HPDE6-E6E7 (cell line): Measurements from ENCODE around the gene CTLA4.
"Not testable (repeated sequence)": the region's sequence is repeated elsewhere in the genome, so short reads cannot be mapped to it uniquely, and the experiment has no call there.

Source experiments
- DNase-seq: peaks from one replicate; pipeline ENCODE4 v3.0.0; 2011; ENCODE audit warnings: missing footprints; ENCODE audit errors: extremely low spot score

Gene CTLA4

DNA sequence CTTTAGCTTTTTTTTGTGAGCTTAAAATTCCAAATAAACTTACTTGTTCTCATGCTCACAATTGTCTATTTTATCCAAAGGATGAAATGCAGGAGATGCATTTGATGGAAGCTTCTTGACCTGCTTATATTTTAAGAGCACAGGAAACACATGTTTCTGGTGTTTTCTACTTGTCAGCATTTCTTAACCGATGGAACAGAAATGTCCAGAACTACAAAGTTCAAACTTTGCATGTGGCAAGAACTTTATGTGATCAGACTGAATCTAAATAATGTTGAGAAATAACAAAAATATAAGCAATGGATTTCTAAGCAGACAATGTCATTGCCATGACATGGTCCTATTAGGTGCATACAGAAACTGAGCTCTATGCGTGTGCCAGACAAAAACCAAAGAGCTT is 9.9 kb upstream of the CTLA4 start:
- DNase-seq: no peak

DNA sequence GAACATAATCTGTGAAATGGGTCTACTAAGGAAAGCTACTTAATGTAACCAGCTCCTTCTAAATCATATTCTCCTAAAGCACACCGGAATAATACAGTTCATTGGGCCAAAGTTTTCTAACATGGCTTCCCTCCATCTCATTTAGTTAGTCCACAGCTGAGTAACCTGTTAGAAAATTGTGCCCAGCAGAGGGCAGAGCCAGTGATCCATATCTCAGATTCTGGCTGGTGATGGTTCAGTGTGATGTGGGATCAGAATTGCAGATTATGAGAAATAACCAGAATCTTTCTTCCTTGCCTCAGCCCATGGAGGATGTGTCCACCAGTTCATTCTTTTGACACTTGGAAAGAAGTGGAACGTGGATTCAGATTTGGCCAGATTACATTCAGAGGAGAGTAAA is 9.4 kb upstream of the CTLA4 start:
- DNase-seq: no peak

DNA sequence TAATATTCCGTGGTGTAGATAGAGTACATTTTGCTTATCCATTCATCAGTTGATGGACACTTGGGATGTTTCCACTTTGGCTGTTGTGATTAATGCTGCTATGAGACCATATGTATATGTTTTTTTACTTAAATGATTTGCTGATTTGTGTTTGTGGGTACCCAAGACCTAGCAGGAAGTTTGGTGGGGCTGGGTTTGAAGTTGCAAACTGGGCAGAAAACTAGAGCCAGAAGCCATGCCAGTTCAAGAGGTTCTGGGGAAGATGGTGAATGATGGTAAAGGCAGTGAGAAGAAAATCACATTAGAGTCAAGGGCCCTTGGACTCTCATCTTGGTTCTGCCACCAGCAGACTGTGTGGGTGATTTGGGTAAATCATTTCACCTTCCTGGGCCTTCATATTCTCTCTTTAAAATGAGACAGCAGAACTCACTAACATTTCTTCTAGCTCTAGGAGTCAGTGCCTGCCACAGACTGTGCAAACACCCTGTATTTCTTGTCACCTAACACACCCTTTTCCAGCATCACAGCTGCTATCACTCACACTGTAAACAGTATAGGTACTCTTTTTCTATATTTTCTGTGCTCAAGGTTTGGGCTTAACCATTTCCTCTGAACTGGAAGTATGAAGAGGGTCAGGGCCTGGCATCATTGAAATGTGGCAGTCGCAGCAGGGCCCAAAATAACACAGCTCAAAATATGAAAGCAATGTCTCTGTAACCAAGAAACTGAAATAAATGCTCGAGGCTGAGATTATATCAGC is 8.4 kb upstream of the CTLA4 start:
- DNase-seq: no peak

- no peak for DNase-seq
Observed at GRCh38 chr2:203861197-203861596, 6.4 kb upstream of the CTLA4 start.

DNA sequence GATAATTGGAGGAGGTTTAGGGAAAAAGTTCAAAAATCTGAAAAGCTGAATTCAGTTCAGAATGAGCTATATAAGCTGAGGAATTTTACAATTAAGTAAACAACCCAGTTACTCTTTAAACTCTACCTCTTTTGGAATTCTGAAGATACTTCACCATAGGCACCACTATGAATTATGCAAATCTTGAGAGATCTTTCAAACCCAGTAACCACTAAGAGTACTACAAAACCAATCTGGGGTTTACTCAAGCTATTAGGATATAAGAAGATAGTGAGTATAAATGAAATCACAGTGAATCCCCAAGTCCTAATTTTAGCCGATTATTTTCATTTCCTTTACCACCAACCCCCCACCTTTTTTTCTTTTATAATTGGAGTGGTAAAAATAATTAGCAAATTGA is 6.0 kb upstream of the CTLA4 start:
- DNase-seq: no peak

DNA sequence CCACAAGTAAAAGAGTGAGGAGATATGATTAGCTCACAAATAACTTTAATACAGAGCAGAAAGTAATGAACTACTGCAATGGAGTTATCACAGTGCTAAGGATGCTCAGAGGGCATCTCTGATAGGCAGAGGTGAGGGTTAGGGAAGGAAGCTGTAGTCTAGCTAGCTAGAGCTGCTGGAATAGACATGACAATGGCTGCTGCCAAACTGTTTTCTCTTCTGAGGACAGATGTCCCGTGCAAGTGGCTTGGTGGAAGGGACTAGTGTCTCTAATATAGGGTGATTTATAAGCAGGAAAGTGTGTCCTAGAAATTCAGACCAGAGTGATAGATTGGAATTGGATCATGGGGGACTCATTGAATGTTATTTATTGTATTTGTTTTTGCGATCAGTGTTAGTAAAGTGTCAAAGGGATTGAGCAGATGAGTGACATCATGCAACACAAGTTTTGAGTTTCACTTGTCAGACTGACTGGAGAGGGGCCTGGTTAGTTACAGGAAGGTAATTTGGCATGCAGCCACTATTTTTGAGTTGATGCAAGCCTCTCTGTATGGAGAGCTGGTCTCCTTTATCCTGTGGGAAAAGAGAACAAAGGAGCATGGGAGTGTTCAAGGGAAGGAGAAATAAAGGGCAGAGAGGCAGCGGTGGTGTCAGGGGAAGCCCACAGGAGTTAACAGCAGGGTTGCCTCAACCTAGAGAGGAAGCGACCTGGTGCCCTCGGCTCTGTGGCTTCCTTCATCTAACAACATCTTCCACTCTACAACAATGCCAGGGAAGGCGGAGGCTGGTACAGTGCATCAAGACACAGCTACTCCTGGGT is 1.9 kb downstream of the CTLA4 start:
- DNase-seq: no peak

GRCh38 chr2:203870481-203870880 is 2.9 kb downstream of the CTLA4 start:
- no peak for DNase-seq

GRCh38 chr2:203870941-203871340 is 3.4 kb downstream of the CTLA4 start:
- DNase-seq: no peak

- DNase-seq: no peak
Observed at GRCh38 chr2:203871371-203871983, 3.9 kb downstream of the CTLA4 start.

DNA sequence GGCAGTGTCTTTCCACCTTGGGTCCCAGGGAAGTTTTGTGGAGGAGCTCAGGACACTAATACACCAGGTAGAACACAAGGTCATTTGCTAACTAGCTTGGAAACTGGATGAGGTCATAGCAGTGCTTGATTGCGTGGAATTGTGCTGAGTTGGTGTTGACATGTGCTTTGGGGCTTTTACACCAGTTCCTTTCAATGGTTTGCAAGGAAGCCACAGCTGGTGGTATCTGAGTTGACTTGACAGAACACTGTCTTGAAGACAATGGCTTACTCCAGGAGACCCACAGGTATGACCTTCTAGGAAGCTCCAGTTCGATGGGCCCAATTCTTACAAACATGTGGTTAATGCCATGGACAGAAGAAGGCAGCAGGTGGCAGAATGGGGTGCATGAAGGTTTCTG is 5.9 kb downstream of the CTLA4 start:
- DNase-seq: no peak

DNA sequence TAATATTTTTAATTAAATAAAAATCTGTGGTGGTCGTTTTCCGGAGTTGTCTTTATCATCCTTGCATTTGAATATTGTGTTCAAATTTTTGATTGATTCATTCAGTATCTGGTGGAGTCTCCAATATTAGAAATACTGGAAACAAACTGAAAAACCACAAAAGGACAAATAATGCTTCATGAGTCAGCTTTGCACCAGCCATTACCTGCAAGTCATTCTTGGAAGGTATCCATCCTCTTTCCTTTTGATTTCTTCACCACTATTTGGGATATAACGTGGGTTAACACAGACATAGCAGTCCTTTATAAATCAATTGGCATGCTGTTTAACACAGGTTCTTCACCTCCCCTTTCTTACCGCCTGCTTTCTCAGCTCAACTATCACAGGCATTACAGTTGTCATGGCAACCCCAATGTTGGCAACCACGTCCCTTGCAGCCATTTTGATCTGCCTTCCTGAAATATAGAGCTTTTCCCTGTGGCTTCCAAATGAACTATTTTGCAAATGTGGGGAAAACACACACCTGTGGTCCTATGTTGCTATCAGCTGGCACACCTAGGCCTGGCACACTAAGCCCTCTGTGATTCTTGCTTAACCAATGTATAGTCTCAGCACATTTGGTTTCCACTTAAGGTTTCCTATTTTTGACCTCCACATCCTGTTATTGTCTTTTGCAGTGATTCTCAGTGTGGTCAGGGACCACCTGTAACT is 6.5 kb downstream of the CTLA4 start:
- DNase-seq: no peak

DNA sequence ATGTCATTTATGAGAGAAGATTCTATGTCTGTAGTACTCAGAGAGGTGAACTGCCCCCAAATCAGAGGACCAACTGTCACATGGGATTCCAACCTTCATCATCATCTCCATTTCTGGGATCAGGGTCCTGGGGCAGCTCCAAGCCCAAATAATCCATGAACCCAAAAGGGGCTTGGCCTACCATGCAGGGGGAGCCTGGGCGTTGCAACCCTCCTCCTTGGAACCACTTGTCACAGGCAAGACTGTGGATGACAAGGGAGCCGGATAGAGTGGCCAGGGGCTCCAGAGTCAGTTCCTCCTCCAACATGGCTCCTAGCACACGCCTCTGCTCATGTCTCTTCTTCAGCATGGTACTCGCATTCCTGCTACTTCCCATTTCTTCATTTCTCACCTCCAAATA is 7.9 kb downstream of the CTLA4 start:
- DNase-seq: no peak

DNA sequence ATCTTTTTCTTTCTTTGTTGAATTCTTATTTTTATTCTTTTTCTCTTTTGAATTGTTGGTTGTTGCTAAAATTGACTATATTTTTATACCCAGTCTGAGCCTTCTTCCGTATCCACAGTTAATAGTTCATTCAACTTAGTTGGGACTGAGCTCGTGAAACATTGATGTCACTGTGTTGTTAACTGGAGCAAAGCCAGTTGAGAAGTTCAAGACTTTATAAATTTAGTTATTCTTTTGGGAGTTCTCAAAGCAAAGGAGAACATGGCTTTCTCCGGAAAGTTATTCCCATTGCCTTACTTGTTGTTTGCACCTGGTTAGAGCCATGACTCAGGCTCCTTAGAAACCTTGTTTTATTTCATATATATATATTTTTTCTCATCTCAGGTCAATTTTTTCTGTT is 8.8 kb downstream of the CTLA4 start:
- no peak for DNase-seq

DNA sequence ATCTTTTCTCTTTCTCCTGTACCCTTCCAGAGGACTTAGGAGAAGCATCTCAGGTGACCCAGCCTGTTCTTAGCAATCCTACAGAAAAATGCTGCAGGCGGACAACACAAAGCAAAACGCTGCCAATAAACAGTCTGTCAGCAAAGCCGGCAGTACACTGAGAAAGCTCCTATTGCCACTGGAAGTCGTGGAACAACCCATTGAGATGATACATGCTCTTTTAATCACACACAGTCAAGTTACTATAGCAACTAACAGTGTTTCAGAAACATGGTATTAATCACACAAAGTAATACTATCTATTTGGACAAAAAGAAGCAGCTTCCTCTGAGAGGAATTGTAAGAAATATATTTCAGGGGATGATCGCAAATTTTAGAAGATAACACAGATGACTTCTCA is 10.5 kb downstream of the CTLA4 start:
- no peak for DNase-seq

- no peak for DNase-seq
Observed at GRCh38 chr2:203880557-203881125, 13.1 kb downstream of the CTLA4 start.

DNA sequence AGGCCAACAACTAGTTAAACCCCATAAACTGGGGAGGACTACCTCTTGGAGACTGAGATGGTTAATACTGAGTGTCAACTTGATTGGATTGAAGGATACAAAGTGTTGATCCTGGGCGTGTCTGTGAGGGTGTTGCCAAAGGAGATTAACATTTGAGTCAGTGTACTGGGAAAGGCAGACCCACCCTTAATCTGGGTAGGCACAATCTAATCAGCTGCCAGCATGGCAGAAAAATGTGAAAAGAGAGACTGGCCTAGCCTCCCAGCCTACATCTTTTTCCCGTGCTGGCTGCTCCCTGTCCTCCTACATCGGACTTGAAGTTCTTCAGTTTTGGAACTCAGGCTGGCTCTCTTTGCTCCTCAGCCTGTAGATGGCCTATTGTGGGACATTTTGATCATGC is 13.6 kb downstream of the CTLA4 start:
- DNase-seq: not testable (repeated sequence)

GRCh38 chr2:203882551-203882950 is 15.0 kb downstream of the CTLA4 start:
- no peak for DNase-seq

DNA sequence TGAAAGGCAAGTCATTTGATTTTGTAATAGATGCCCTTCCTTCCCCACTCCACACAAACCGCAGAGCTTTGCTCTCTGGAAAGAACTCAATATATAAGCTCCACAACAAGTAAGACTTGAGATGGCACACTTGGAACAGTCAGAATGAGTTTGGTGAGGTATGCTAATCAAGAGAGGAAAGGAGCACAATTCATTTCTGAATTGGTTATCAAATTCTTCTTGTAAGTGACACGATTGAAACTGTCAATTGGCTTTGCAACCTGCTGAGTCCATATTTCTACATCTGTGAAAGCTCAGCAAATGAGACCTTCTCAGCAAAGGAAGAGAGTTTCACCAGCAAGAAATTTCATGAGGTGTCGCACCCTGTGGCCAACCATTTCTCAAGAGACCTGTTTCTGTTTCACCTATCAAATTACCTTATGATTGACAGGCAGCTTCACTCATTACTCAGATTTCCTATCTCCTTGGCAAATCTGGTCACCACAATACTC is 19.1 kb downstream of the CTLA4 start:
- no peak for DNase-seq

DNA sequence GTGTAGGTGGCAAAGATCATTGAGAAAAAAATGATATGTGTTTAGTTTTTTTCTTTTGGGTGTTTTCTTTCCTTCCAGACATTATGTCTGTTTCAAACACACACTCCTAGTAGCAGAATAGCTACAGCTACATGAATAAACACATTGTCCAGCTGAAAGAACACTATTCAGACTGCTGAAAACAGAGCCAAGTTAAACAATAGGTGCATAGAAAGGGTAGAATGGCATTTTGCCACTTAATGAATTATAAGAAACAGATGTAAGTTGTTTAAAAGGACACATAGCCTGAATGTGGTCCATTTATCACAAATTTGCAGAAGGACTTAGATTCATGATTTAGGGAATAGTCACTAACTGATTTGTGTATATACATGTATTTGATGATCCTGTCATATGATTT is 20.1 kb downstream of the CTLA4 start:
- no peak for DNase-seq

GRCh38 chr2:203889542-203889941 is 22.0 kb downstream of the CTLA4 start:
- DNase-seq: no peak

GRCh38 chr2:203889944-203890343 is 22.4 kb downstream of the CTLA4 start:
- DNase-seq: no peak

- DNase-seq: no peak
Observed at GRCh38 chr2:203890733-203891132, 23.2 kb downstream of the CTLA4 start.
